HFFc6 (cell line): ENCODE data around the gene DLG2. TPM values are rescaled to one million over a fixed set of nuclear protein-coding genes. Genes with fewer than 3 reads are reported as not detected.
"Not testable (repeated sequence)": the region's sequence is repeated elsewhere in the genome, so short reads cannot be mapped to it uniquely, and the experiment has no call there.

Experiments
- DNase-seq: peaks from one replicate; pipeline ENCODE4 v3.0.0-alpha.2; 2018
- H3K27ac Mint-ChIP-seq: 2 replicates; pipeline ENCODE4 v1.8.0; 2020; ENCODE audit warnings: mild to moderate bottlenecking, mixed read lengths
- H3K27me3 Mint-ChIP-seq: 2 replicates; pipeline ENCODE4 v1.8.0; 2021; ENCODE audit warnings: mild to moderate bottlenecking, moderate library complexity, mixed read lengths; ENCODE audit not compliant: insufficient read depth
- H3K36me3 Mint-ChIP-seq: 2 replicates; pipeline ENCODE4 v1.8.0; 2021; ENCODE audit warnings: low read depth, mixed read lengths
- H3K4me1 Mint-ChIP-seq: 2 replicates; pipeline ENCODE4 v1.8.0; 2020; ENCODE audit warnings: low read depth, mixed read lengths
- H3K4me3 Mint-ChIP-seq: 2 replicates; pipeline ENCODE4 v1.8.0; 2020; ENCODE audit warnings: mild to moderate bottlenecking, moderate library complexity, mixed read lengths
- H3K9me3 Mint-ChIP-seq: 2 replicates; pipeline ENCODE4 v1.8.0; 2020; ENCODE audit warnings: mild to moderate bottlenecking, mixed read lengths
- CTCF ChIP-seq: fragments of 200-600 bp; sonication (generic); IDR thresholded peaks from 2 replicates; pipeline ENCODE4 v1.5.0; 2021; ENCODE audit warnings: antibody characterized with exemption, mild to moderate bottlenecking
- total RNA-seq, 6 experiments: library from RNA; stranded (reverse); fragmentation: NEBNext Ultra II Directional; extraction: Animal tissue kit (Norgen Biotek cat#: 25700); gene quantifications; 2 replicates in 1 of 6; 3 replicates in 5 of 6; pipeline ENCODE4 v1.2.3, GENCODE V29; 2021

DLG2 gene
- total RNA-seq, 6 experiments from 2014 or later = 0.39 to 1.00 (median 0.80) TPM; not detected in 1

- H3K36me3 Mint-ChIP-seq = no peaks in the 10 kb centered on the region
- H3K9me3 Mint-ChIP-seq = peaks cover 12% of the 10 kb centered on the region
- no peak for DNase-seq
- H3K27ac Mint-ChIP-seq = no peak overlapping the region
- no peaks in the 10 kb centered on the region for H3K4me1 Mint-ChIP-seq
- no peak for TF ChIP-seq CTCF
- H3K27me3 Mint-ChIP-seq = no peaks in the 10 kb centered on the region
- H3K4me3 Mint-ChIP-seq = no peak overlapping the region
Measured at GRCh38 chr11:84316866-84317555, 1310.1 kb downstream of the DLG2 start.

GRCh38 chr11:84313830-84314359, 1313.2 kb downstream of the DLG2 start:
- H3K4me3 Mint-ChIP-seq = no peak overlapping the region
- H3K4me1 Mint-ChIP-seq = no peaks in the 10 kb centered on the region
- no peak for TF ChIP-seq CTCF
- H3K27ac Mint-ChIP-seq = no peak overlapping the region
- 0 out of 2 replicates have a peak, but pooled peaks cover 5% of the 10 kb centered on the region for H3K36me3 Mint-ChIP-seq
- H3K27me3 Mint-ChIP-seq = no peaks in the 10 kb centered on the region
- DNase-seq = no peak
- peaks cover 17% of the 10 kb centered on the region for H3K9me3 Mint-ChIP-seq

- Mint-ChIP-seq H3K4me3 (no peak overlapping the region), H3K9me3 (peaks cover 24% of the 10 kb centered on the region), H3K27ac (no peak overlapping the region), H3K4me1 (no peaks in the 10 kb centered on the region), H3K27me3 (no peaks in the 10 kb centered on the region), H3K36me3 (peaks cover 9% of the 10 kb centered on the region; the same call in 1 of the 2 replicates)
- no peak for DNase-seq
- TF ChIP-seq CTCF = no peak
Measured at GRCh38 chr11:84310268-84310667, 1316.9 kb downstream of the DLG2 start.

GRCh38 chr11:84308491-84308890, 1318.7 kb downstream of the DLG2 start:
- not testable (repeated sequence) for H3K27ac Mint-ChIP-seq, H3K4me3 Mint-ChIP-seq, H3K4me1 Mint-ChIP-seq, H3K36me3 Mint-ChIP-seq, DNase-seq, H3K27me3 Mint-ChIP-seq
- peaks cover 28% of the 10 kb centered on the region for H3K9me3 Mint-ChIP-seq

- H3K27me3 Mint-ChIP-seq = no peaks in the 10 kb centered on the region
- no peak overlapping the region for H3K27ac Mint-ChIP-seq
- no peaks in the 10 kb centered on the region for H3K4me1 Mint-ChIP-seq
- no peak for TF ChIP-seq CTCF
- no peak overlapping the region for H3K4me3 Mint-ChIP-seq
- no peak for DNase-seq
- no peaks in the 10 kb centered on the region for H3K36me3 Mint-ChIP-seq
- H3K9me3 Mint-ChIP-seq = peaks cover 26% of the 10 kb centered on the region
Measured at GRCh38 chr11:84300092-84300491, 1327.1 kb downstream of the DLG2 start.

- no peak overlapping the region for H3K27ac Mint-ChIP-seq
- H3K9me3 Mint-ChIP-seq = peaks cover 30% of the 10 kb centered on the region
- DNase-seq = no peak
- H3K36me3 Mint-ChIP-seq = no peaks in the 10 kb centered on the region
- H3K27me3 Mint-ChIP-seq = no peaks in the 10 kb centered on the region; the same call in 1 of the 2 replicates
- no peak for TF ChIP-seq CTCF
- H3K4me3 Mint-ChIP-seq = no peak overlapping the region
- H3K4me1 Mint-ChIP-seq = no peaks in the 10 kb centered on the region
Measured at GRCh38 chr11:84297570-84297969, 1329.6 kb downstream of the DLG2 start.
